ENCODE measurements around the gene ARHGEF19. TPM values are rescaled to one million over a fixed set of nuclear protein-coding genes. Genes with fewer than 3 reads are reported as not detected.
"Not testable (repeated sequence)": the region's sequence is repeated elsewhere in the genome, so short reads cannot be mapped to it uniquely, and the experiment has no call there.

ARHGEF19 gene
- total RNA-seq, 1 experiment from 2014 or later = 1.6 TPM

DNA sequence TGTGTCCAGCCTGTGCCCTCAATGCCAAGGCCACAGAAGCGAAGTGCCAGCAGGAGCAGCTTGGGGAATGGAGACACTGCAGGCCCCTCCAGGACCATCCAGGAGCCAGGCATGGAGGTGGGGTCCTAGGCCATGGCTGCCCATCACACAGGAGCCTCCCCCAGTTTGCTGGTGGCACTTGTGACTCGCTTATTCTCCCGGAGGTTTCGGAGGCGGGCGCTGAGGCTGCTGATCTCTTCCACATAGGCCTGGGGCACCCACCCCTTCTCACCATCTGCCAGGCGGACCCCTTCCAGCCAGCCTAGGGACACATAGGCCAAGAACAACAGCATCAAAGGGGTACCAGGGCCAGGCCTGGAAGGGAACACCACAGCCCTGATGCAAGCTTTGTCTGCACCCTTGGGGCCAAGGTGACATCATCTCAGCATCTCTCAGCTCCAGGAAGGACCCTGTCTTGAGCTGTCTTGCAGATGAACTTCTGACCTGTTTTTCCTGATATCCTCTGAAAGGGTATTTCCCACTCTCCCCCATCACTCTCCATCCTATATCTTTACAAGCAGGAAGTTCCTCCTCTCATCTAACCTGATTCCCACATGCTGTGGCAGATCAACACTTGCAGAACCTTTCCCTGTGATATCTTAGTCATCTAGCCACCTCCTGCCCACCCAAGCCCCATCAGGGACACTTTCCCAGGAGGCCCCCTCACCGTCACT, 13.9 kb downstream of the ARHGEF19 start:
- DNase-seq (ENCODE audit: low read depth, low spot score) = no peak
- in situ Hi-C loops (cut with HindIII; ENCODE audit: low pct_unique_long_range_greater_than_20kb, low sequenced_read_pairs) = no loop called here

DNA sequence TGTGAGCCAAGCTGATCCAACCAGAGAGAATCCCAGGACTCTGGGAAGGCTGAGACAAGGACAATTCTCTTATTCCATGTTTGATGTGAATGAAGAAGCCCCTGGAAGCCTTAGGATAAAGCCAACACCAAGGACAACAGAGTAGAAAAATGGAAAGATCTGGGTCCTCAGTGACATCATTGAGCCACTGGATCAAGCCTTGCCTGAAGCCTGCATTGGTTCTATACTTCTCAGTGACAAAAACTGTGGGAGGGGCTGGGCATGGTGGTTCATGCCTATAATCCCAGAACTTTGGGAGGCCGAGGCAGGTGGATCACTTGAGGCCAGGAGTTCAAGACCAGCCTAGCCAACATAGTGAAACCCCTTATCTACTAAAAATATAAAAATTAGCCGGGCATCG, 15.6 kb downstream of the ARHGEF19 start:
- DNase-seq (ENCODE audit: low read depth, low spot score) = no peak
- in situ Hi-C loops (cut with HindIII; ENCODE audit: low pct_unique_long_range_greater_than_20kb, low sequenced_read_pairs) = no loop called here

DNA sequence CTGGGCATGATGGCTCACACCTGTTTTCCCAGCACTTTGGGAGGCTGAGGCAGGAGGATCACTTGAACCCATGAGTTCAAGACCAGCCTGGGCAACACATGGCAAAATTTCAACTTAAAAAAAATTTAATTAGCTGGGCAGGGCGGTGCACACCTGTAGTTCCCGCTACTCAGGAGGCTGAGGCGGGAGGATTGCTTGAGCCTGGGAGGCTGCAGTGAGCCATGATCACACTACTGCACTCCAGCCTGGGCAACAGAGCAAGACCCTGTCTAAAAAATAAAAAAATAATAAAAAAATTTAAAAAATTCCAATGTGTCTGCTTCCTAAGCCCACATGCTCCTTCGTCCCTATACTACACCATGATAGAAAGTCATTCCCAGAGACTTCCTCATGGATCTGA, 16.3 kb downstream of the ARHGEF19 start:
- DNase-seq (ENCODE audit: low read depth, low spot score); in situ Hi-C loops (cut with HindIII; ENCODE audit: low pct_unique_long_range_greater_than_20kb, low sequenced_read_pairs): not testable (repeated sequence)

DNA sequence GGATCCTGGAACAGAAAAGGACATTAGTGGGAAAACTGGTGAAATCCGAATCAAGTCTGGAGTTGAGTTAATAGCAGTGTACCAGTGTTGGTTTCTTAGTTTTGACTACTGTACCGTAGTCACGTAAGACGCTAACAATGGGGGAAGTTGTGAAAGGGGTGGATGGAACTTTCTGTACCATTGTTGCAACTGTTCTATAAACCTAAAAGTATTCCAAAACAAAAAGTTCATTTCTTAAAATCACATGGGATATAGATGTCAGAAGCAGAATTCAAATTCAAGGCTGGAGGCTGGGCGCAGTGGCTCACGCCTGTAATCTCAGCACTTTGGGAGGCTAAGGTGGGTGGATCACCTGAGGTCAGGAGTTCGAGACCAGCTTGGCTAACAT, 16.9 kb downstream of the ARHGEF19 start:
- in situ Hi-C loops (cut with HindIII; ENCODE audit: low pct_unique_long_range_greater_than_20kb, low sequenced_read_pairs) = no loop called here
- DNase-seq (ENCODE audit: low read depth, low spot score) = no peak

DNA sequence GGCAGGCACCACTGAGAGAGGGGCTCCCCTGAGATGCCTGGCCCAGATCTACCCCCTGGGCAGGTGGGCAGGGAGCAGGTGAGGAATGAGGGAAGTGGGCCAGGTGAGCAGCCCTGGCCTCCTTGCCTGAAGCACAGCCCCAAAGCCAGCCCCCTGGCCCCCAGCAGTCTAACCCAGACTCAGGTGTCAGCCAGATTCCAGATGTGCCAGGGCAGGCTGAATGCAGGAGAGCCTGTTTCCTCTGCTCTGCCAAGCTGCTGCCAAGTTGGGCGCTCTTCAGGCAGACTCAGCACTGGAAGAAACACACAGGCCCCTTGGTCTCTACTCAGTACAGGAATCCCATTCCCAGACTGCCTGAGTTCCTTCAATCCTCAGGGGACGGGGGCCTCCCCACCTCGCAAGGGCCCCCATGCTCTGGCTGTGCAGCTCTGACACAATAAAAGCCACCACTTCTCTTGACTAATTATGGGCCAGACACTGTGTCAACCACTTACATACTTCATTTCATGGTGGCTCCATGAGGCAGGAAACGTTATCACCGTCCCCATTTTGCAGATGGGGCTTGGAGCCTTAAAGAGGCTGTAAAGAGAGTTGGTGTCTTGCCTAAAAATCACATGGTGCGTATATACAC, 20.4 kb downstream of the ARHGEF19 start:
- in situ Hi-C loops (cut with HindIII; ENCODE audit: low pct_unique_long_range_greater_than_20kb, low sequenced_read_pairs) = no loop called here
- DNase-seq (ENCODE audit: low read depth, low spot score) = no peak

DNA sequence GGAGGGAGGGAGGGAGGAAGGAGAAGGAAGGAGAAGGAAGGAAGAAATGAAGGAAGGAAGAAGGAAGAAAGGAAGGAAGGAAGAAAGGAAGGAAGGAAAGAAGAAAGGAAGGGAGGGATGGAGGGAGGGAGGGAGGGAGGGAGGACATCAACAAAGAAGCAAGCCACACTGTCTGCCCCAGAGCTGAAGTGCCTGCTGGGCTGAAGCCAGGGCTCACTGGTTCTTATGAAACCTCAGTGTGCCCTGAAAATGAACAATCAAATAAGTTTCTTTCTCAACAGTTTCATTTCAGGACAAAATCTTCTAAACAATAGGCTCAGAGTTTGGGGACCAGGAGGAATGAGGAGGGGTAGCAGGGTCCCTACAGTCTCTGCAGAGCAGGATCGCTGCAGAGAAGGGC, 21.1 kb downstream of the ARHGEF19 start:
- in situ Hi-C loops (cut with HindIII; ENCODE audit: low pct_unique_long_range_greater_than_20kb, low sequenced_read_pairs) = no loop called here

DNA sequence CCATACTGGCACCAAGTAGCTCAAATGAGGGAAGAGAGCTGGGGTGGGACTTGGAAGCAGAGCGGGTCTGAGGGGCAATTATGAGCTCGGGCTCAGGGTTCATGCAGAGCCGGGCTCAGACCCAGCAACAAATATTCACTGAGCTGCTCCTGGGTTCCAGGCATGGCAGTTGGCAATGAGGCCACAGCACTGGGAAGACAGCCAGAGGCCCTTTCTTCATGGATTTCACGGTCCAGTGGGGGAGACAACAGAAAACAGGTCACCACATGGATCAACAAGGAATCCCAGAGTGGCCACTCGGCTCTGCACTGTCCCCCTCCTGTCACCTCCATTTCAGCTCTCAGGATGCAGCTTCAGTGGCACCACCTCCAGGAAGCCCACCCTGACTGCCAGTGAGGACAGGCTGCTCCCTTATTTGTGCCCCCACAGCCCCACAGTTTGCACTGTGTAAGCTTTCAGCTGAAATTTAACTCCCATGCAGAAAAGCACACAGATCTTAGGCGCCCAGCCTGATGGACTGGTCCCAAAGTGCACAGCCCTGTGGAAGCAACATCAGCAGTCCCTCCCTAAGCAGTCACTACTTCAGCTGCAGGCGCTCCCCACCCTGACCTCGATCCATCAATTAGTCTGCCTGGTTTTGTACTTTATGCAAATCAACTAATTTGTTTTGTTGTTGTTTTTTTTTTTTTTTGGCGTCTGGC, 22.4 kb downstream of the ARHGEF19 start:
- in situ Hi-C loops (cut with HindIII; ENCODE audit: low pct_unique_long_range_greater_than_20kb, low sequenced_read_pairs) = no loop called here
- no peak for DNase-seq (ENCODE audit: low read depth, low spot score)

More for the DNA sequence above, 21.1 kb downstream of the ARHGEF19 start:
- no peak for DNase-seq (ENCODE audit: low read depth, low spot score)

DNA sequence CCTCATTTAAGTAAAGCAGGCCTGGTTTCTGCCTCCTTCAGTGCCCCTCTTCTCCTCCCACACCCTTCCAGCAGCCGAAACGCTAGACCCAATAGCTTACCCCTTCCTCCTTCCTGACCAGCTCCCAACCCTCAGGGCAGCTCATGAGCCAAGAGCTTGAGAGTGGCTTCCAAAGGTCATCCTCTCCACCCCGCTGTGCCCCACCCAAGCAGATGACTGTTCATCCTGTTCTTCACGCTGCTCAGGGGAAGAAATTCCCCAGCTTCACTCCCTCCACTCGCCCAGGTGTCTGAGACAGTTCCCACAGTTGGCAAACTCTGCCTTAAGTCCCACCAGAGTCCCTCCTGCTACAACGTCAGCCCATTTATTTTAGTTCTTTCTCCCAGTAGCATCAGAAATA, 23.4 kb downstream of the ARHGEF19 start:
- in situ Hi-C loops (cut with HindIII; ENCODE audit: low pct_unique_long_range_greater_than_20kb, low sequenced_read_pairs) = no loop called here
- DNase-seq (ENCODE audit: low read depth, low spot score) = peak; percentile 56

DNA sequence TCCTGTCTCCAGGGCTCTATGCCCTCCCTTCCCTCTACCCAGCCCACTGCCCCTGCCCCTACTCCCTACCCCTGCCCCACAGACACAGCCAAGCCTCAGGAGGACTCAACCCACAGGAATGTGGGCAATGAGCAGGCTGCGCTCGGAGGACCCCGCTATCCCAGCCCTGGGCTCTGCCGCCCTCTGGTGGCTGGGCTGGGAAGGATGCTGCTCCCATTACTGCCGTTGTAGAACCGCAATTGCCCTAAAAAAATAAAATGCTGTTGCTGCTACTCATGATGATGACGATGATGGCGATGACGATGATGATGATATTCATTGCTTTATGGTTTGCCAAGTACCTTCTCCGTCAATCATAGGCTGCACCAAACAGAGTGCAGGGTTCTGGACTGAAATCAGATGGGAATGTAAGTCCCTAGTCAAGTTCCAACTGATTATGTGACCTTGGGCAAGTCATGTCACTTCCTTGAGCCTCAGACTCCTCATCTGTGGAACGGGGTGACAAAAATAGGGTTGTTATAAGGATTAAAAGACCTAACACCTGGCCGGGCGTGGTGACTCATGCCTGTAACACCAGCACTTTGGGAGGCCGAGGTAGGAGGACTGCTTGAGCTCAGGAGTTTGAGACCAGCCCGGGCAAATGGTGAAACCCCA, 24.6 kb downstream of the ARHGEF19 start:
- in situ Hi-C loops (cut with HindIII; ENCODE audit: low pct_unique_long_range_greater_than_20kb, low sequenced_read_pairs) = no loop called here

DNA sequence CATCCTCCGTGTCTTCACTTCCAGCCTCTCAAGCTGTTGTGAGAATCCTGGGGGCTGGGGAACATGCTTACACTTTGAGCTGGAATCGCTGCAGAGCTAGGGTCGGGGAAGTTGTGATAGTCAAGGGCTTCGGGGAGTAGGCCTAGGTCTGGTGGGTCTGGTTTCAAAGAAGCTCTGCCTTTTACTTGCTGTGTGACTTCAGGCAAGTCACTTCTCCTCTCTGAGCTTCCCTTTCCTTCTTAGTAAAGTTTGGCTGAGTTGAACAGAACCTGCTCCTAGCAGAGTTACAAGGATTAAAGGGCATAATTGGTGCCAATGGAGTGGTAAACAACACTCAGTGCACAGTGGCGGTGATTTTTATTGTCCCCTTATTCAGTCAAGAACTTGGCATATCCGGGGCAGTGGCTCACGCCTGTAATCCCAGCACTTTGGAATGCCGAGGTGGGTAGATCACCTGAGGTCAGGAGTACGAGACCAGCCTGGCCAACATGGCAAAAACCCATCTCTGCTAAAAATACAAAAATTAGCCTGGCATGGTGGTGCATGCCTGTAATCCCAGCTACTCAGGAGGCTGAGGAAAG, 25.7 kb downstream of the ARHGEF19 start:
- DNase-seq (ENCODE audit: low read depth, low spot score) = no peak
- in situ Hi-C loops (cut with HindIII; ENCODE audit: low pct_unique_long_range_greater_than_20kb, low sequenced_read_pairs) = no loop called here

More for the DNA sequence above, 24.6 kb downstream of the ARHGEF19 start:
- peak; percentile 67 for DNase-seq (ENCODE audit: low read depth, low spot score)

DNA sequence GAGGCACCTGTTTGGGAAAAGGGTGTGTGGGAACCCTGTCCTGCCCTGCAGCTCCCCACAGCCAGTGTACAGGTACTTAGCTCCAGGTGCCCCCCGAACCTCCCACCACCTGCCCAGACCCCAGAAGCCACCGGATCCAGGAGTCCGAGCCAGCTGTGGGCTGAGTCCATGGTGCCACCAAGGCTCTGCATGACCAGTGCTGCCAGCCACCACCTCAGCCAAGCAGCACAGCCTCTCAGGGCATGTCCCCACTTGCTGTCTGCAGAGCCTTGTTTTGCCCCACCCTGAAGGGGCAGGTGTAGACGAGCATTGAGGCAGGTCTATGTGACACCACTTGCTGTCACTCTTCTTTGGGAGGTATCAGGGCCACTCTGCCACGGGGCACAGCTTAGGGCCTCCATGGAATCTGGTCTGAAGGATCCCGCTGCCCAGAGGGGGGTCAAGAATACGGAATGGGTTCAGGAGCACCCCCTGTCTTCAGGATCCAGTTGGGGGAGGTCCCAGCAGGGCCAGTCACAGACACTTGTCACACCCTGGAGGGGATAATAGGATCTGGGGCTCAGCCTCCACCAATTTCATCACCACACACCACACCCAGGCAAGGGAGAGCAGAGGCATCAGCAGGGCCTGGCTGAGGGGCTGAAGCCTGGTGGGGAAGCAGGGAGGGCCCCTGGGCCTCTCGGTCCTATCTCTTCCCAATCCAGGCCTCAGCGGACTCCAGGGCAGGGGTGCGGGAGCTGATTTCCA, 27.7 kb downstream of the ARHGEF19 start:
- DNase-seq (ENCODE audit: low read depth, low spot score) = no peak
- in situ Hi-C loops (cut with HindIII; ENCODE audit: low pct_unique_long_range_greater_than_20kb, low sequenced_read_pairs) = no loop called here

DNA sequence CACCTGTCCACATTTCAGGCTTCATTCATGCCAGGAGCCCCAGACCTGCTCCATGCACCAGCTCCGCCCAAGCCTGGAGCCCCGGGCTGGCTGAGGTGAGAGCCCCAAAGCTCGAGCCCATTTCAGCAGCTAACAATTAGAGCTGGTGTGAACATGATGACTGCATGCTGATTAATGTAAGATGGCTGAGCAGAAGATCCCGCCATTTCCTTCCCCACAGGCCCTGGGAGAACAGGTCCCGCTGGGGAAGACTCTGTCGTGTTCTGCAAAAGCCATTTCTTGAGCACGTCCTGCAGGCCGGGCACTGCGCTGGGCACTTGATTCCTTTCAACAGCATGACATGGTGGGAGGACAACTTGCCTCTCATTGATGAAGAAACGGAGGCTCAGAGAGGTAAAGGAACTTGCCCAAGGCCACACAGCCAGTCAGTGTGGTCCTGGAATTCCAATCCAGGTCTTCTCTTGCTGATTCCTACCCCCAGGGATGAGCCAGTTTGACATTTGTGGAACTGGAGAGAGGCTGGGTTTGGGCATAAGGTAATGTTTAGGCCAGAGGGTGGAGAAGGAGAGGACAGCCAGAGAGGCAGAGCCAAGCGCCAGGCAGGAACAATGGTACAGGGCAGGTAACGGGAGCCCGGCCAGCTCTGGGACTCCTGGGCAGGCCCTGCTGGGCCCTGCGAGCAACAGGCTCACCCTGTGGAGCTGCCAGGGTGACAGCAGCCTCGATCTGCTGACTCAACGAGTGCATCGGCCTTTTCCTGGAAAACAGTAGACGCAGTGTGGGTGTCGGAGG, 28.5 kb downstream of the ARHGEF19 start:
- no peak for DNase-seq (ENCODE audit: low read depth, low spot score)
- in situ Hi-C loops (cut with HindIII; ENCODE audit: low pct_unique_long_range_greater_than_20kb, low sequenced_read_pairs) = no loop called here

DNA sequence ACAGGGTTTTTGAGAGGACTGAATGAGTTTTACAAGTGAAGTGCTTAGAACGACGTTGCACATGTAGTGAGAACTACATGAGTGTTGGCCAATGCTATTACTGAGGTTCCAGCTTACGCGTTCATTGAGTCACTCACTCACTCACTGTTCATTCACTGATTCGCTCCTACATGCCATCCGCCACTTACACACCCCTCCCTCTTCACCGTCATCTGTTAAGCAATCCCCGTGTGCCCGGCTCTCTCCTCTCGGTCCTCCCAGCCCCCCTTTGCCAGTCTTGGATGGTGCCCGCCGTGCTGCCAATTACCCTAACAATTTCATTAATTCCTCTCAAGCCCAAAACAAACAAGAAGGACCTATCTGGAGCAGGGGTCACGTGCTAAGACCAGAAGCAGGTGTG, 29.3 kb downstream of the ARHGEF19 start:
- in situ Hi-C loops (cut with HindIII; ENCODE audit: low pct_unique_long_range_greater_than_20kb, low sequenced_read_pairs) = no loop called here
- DNase-seq (ENCODE audit: low read depth, low spot score) = no peak

DNA sequence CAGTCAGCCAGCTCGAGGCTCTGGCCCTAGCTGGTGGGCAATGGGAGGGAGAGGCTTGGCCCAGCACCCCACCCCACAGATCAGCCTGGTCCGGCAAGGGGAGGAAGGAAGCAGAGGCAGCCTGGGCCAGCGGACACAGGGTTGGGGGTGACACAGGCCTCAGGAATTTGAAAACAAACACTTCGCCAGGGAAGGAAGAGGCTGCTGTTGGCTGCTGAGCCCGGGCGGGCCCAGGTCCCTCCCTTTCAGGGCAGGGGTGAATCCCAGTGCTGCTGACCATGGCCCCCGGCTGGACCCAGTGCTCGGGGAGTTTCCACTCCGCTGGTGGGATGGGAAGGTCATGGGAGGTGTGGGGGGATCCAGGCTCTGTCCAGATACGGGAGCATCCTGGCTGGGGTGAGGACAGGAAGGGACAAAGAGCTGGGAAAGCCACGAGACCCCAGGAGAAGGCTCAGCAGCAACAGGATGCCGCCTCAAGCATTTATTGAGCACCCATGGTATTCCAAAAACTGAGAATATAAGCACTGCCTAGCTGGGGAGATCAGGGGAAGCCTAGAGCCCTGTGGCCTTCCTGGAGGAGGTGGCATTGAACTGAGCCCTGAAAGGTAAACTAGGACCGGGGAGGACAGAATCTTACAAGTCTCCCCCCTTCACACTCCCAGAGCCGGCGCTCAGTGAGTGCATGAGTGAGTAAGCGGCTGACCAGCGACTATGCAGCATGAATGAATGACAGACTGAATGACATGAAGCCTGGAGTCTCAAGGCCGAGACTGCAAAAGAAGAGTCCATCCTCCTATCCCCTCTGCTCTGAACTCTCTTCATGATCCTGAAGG, 30.3 kb downstream of the ARHGEF19 start:
- in situ Hi-C loops (cut with HindIII; ENCODE audit: low pct_unique_long_range_greater_than_20kb, low sequenced_read_pairs) = no loop called here
- no peak for DNase-seq (ENCODE audit: low read depth, low spot score)

DNA sequence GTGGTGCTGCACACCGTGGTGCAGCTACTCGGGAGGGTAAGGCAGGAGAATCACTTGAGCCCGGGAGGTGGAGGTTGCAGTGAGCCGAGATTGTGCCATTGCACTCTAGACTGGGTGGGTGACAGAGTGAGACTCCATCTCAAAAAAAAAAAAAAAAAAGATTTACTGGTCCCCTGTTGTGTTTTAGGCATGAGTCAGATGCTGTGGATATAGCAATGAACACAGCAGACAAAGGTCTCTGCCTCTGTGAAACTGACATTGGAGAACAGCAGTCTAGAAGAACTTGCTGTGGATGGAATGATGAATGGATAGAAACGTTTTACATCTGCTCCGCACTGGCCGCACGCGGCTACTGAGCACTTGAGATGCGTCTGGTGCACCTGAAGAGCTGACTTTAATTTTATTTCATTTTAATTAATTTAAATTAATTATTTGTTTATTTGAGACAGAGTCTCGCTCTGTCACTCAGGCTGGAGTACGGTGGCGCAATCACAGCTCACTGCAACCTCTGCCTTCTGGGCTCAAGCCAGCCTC, 32.1 kb downstream of the ARHGEF19 start:
- no peak for DNase-seq (ENCODE audit: low read depth, low spot score)
- in situ Hi-C loops (cut with HindIII; ENCODE audit: low pct_unique_long_range_greater_than_20kb, low sequenced_read_pairs) = no loop called here

Measured in SK-MEL-5 (cell line).